HG03175 (cell line): ENCODE results near the gene PLCXD1.
"Not testable (repeated sequence)": the region's sequence is repeated elsewhere in the genome, so short reads cannot be mapped to it uniquely, and the experiment has no call there.

Experiments
- ATAC-seq: cut with Tn5 transposase; IDR thresholded peaks from one replicate; pipeline ENCODE4 v1.9.1; 2021; ENCODE audit warnings: mild to moderate bottlenecking, moderate library complexity; ENCODE audit not compliant: unreplicated experiment

The PLCXD1 gene

DNA sequence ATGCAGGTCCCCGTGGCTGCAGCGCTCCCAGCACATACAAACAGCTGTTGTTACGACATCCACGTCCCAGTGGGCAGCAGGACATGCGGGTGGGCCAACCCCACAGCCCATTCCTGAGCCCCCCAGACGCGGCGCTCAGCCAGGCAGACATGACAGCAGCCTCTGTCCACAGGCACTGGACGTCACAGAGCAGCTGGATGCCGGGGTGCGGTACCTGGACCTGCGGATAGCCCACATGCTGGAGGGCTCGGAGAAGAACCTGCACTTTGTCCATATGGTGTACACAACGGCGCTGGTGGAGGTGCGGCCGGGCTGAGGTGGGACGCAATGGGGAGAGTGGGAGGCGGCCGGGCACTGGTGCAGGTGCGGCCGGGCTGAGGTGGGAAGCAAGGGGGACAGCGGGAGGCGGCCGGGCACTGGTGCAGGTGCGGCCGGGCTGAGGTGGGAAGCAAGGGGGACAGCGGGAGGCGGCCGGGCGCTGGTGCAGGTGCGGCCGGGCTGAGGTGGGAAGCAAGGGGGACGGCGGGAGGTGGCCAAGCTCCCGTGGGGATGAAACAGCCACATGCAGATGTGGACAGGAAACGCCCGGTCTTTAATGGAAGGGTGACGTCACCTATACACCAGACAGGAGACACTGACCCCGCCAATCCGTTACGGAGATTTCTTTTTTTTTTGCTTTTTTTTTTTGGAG, 9.4 kb downstream of the PLCXD1 start:
- ATAC-seq = no peak

DNA sequence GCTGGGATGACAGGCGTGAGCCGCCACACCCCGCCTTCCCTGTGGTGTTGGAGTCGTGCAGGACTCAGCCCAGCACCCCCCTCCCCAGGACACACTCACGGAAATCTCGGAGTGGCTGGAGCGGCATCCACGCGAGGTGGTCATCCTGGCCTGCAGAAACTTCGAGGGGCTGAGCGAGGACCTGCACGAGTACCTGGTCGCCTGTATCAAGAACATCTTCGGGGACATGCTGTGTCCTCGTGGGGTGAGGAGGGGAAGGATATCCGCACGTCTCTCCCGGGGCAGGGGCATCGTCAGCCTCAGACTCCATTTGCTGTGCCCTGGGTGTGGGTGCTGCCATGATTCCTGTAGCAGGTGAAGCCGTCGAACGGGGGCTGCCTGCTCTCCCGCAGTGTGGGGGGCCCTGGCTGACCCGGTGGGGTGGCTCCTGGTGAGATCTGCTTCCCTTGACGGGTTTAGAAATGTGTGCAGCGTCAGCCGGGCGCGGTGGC, 10.3 kb downstream of the PLCXD1 start:
- ATAC-seq = no peak

DNA sequence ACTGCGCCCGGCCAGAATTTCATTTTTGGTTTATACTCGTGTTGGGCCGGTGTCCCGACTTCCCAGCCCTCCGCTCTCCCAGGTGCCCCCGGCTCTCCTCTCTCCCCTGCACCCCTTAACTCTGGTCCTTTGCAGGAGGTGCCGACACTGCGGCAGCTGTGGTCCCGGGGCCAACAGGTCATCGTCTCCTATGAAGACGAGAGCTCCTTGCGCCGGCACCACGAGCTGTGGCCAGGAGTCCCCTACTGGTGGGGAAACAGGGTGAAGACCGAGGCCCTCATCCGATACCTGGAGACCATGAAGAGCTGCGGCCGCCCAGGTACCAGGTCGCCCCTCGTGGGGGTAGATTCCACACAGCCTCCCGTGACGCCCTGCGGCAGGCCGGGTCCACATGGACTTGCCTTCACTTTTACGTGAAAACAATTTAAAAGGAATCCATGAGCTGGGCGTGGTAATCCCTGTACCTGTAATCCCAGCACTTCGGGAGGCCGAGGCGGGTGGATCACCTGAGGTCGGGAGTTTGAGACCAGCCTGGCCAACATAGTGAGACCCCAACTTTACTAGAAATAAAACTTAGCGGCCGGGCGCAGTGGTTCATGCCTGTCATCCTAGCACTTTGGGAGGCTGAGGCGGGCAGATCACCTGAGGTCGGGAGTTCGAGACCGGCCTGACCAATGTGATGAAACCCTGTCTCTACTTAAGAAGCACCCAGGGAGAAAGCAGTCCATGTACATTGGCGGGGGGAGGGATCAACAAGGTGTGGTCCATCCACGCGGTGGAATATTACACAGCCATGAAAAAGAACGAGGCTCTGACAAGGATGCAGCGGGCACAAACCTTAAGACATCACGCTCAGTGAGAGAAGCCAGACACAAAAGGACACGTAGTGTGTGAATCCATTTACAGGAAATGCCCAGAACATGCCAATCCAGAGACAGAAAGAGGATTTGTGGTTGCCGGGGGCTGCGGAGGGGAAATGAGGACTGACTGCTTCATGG, 12.0 kb downstream of the PLCXD1 start:
- no peak for ATAC-seq

GRCh38 chrX:295136-295535, 14.0 kb downstream of the PLCXD1 start:
- ATAC-seq = no peak

DNA sequence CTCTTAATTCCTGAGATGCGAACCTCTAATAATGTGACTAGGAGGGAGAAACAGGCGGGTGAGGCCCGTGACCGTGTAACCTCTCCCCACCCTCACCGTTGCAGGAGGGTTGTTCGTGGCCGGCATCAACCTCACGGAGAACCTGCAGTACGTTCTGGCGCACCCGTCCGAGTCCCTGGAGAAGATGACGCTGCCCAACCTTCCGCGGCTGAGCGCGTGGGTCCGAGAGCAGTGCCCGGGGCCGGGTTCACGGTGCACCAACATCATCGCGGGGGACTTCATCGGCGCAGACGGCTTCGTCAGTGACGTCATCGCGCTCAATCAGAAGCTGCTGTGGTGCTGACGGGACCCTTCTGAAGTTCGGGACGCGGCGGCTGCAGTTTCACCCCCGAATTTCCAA, 17.8 kb downstream of the PLCXD1 start:
- ATAC-seq = no peak

DNA sequence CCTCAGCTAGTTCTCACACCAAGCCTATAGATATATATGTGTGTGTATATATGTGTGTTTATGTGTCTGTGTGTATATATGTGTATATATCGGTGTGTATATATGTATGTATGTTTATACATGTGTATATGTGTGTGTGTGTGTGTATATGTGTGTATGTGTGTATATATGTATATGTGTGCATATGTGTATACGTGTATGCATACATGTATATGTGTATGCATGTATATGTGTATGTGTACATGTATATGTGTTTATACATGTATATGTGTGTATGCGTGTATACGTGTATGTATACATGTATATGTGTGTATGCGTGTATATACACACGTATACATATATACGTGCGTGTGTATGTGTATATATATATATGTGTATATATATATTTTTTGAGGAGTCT, 19.2 kb downstream of the PLCXD1 start:
- ATAC-seq = no peak

- ATAC-seq = no peak
Observed at GRCh38 chrX:302975-303374, 21.8 kb downstream of the PLCXD1 start.

DNA sequence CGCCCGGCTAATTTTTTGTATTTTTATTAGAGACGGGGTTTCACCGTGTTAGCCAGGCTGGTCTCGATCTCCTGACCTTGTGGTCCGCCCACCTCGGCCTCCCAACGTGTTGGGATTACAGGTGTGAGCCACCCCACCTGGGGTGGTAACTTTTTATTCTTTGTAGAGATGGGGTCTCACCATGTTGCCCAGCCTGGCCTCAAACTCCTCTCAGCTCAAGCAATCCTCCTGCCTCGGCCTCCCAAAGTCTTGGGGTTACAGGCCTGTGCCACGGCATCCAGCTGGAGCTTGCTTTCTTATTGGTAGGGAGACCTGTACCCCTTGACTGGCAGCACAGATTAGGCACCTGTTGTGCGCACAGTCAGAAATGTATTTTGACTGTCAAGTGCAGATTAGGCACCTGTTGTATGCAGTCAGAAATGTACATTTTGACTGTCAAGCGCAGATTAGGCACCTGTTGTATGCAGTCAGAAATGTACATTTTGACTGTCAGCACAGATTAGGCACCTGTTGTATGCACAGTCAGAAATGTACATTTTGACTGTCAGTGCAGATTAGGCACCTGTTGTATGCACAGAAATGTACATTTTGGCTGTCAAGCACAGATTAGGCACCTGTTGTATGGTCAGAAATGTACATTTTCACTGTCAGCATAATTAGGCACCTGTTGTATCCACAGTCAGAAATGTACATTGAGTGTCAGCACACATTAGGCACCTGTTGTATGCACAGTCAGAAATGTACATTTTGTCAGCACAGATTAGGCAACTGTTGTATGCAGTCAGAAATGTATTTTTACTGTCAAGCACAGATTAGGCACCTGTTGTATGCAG, 24.8 kb downstream of the PLCXD1 start:
- not testable (repeated sequence) for ATAC-seq

DNA sequence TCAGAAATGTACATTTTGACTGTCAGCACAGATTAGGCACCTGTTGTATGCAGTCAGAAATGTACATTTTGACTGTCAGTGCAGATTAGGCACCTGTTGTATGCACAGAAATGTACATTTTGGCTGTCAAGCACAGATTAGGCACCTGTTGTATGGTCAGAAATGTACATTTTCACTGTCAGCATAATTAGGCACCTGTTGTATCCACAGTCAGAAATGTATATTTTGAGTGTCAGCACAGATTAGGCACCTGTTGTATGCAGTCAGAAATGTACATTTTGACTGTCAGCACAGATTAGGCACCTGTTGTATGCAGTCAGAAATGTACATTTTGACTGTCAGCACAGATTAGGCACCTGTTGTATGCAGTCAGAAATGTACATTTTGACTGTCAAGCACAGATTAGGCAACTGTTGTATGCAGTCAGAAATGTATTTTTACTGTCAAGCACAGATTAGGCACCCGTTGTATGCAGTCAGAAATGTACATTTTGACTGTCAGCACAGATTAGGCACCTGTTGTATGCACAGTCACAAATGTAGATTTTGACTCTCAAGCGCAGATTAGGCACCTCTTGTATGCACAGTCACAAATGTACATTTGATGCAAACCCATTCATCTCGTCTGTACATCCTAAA, 25.6 kb downstream of the PLCXD1 start:
- ATAC-seq = not testable (repeated sequence)

GRCh38 chrX:307261-308111, 26.3 kb downstream of the PLCXD1 start:
- no peak for ATAC-seq

GRCh38 chrX:308821-309520, 27.8 kb downstream of the PLCXD1 start:
- no peak for ATAC-seq

DNA sequence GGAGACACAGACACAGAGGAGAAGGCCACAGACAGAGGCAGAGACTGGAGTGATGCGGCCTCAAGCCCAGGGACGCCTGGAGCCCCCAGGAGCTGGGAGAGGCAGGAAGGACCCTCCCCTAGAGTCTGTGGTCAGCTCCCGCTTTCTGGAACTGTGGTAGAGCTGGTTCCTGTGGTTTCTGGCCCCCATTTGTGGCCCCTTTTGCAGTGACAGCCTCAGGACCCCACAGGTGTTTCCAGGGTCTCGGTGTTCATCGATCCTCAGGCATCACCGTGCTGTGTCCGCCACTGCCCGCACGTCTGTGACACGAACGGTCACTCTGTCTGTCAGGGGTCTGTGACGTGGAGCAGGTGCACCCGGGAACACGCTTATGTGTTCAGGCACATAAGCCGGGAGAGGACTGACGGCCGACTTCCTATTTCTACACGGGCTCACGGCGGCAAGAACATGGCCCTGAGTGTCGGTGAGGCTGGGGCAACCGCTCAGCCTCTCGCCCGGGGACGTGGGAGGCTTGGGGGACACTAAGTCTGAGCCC, 29.5 kb downstream of the PLCXD1 start:
- no peak for ATAC-seq

DNA sequence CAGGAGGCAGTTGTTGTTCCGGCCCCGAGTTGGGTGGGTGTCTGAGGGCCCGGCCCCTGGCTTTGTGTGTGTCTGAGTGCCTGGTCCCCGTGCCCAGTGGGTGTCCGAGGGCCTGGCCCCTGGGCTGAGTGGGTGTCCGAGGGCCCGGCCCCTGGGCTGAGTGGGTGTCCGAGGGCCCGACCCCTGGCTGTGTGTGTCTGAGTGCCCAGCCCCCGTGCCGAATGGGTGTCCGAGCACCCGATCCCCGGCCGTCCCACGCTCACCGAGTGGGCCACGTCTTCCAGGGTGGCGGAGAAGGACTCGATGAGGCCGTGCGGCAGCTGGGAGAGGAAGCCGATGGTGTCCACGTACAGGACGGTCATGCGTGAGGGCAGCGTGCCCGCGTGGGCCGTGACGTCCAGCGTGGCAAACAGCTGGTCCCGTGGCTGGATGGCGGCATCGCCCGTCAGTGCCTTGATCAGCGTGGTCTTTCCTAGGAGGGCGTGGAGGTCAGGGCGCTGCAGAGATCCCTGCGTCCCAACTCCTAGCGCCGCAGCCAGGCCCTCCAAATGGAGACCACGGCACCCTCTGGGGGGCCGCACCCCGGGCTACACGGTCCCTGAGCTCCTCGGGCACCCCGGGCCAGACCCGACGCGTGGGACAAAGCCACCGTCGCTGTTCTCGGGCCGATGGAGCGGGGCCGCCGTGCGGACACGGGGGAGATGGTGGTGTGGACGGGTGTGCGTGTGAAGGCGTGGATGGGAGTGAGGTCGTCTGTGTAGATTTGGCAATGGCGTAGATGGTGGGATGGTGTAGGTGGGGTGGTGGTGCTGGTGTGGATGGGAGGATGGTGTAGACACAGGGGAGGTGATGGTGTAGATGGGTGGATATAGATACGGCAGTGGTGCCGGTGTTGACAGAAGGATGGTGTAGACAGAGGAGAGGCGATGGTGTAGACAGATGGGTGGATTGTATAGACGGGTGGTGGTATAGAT, 30.3 kb downstream of the PLCXD1 start:
- no peak for ATAC-seq

- no peak for ATAC-seq
Observed at GRCh38 chrX:312621-313331, 31.6 kb downstream of the PLCXD1 start.

DNA sequence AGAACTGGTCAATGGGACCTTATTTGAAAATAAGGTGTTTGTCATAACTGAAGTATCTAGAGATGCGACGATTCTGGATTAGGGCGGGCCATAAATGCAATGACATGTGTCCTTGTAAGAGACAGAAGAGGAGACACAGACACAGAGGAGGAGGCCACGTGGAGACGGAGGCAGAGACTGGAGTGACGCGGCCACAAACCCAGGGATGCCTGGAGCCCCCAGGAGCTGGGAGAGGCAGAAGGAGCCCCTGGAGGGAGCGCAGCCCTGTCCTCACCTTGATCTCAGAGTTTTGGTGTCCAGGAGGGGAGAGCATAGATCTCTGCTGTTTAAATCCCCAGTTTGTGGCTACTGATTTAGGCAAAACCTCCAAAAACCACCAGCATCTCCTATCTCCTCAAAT, 32.4 kb downstream of the PLCXD1 start:
- ATAC-seq = no peak

DNA sequence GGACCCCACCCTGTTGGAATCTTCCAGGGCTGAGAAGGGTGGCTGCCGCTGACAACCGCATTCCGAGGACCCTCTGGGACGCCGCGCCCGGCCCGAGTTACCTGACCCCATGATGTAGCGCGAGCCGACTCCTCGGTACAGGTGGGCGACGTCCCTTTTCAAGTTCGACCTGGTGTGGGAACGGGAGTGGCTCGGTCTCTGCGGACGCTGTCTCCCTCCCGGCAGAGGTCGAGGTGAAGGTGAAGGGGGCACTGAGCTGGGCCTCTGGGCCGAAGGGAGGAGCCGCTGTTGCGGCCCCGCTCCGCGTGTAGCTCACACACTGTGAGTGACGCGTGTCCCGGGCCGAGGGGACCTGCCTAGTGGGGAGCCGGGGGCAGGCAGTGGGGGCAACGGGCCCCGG, 32.9 kb downstream of the PLCXD1 start:
- no peak for ATAC-seq
